H9 (cell line): Measurements from ENCODE around the gene RFESD. TPM values are rescaled to one million over a fixed set of nuclear protein-coding genes. Genes with fewer than 3 reads are reported as not detected.

ENCODE experiments used
- DNase-seq: peaks from one replicate; pipeline ENCODE4 v3.0.0-alpha.2; 2017
- H2AFZ ChIP-seq: one replicate; pipeline ENCODE4 v1.6.1; 2013; ENCODE audit warnings: mild to moderate bottlenecking, low read length, control low read depth, moderate library complexity
- H2AK5ac ChIP-seq: 2 replicates; pipeline ENCODE4 v1.6.1; 2013; ENCODE audit warnings: low read length, control low read depth, mixed read lengths; ENCODE audit not compliant: insufficient read length
- H2BK120ac ChIP-seq: one replicate; pipeline ENCODE4 v1.6.1; 2013; ENCODE audit warnings: low read depth, mild to moderate bottlenecking, low read length, control low read depth, inconsistent platforms; ENCODE audit not compliant: poor library complexity, severe bottlenecking
- H2BK12ac ChIP-seq: 2 replicates; pipeline ENCODE4 v1.6.1; 2013; ENCODE audit warnings: low read length, control low read depth, mixed read lengths, low read depth; ENCODE audit not compliant: insufficient read length
- H2BK15ac ChIP-seq: 2 replicates; pipeline ENCODE4 v1.6.1; 2013; ENCODE audit warnings: low read depth, low read length, control low read depth
- H2BK20ac ChIP-seq: one replicate; pipeline ENCODE4 v1.6.1; 2013; ENCODE audit warnings: low read depth, mild to moderate bottlenecking, low read length, control low read depth, inconsistent platforms; ENCODE audit not compliant: poor library complexity, severe bottlenecking
- H2BK5ac ChIP-seq: 2 replicates; pipeline ENCODE4 v1.6.1; 2013; ENCODE audit warnings: low read length, control low read depth, mixed read lengths; ENCODE audit not compliant: insufficient read length
- H3K14ac ChIP-seq: 2 replicates; pipeline ENCODE4 v1.6.1; 2013; ENCODE audit warnings: low read length, control low read depth; ENCODE audit not compliant: insufficient read depth
- H3K18ac ChIP-seq: 2 replicates; pipeline ENCODE4 v1.6.1; 2013; ENCODE audit warnings: low read depth, mild to moderate bottlenecking, mixed read lengths, low read length, control low read depth; ENCODE audit not compliant: insufficient read length
- H3K23ac ChIP-seq: 2 replicates; pipeline ENCODE4 v1.6.1; 2013; ENCODE audit warnings: low read length, control low read depth, mixed read lengths, low read depth; ENCODE audit not compliant: insufficient read length
- H3K23me2 ChIP-seq: 2 replicates; pipeline ENCODE4 v1.6.1; 2013; ENCODE audit warnings: low read depth, mild to moderate bottlenecking, mixed read lengths, low read length, control low read depth; ENCODE audit not compliant: insufficient read length, poor library complexity, severe bottlenecking
- H3K27ac ChIP-seq: 2 replicates; pipeline ENCODE4 v1.5.1; 2013; ENCODE audit warnings: low read length, control low read depth, mixed read lengths, low read depth; ENCODE audit not compliant: insufficient read length
- H3K27me3 ChIP-seq: 2 replicates; pipeline ENCODE4 v1.6.1; 2013; ENCODE audit warnings: low read length, control low read depth, inconsistent platforms; ENCODE audit not compliant: insufficient read depth
- H3K4ac ChIP-seq: 2 replicates; pipeline ENCODE4 v1.6.1; 2013; ENCODE audit warnings: low read depth, mild to moderate bottlenecking, control low read depth, inconsistent platforms, low read length, moderate library complexity
- H3K4me1 ChIP-seq: 2 replicates; pipeline ENCODE4 v1.6.1; 2013; ENCODE audit warnings: low read length, control low read depth, inconsistent platforms; ENCODE audit not compliant: insufficient read depth
- H3K4me2 ChIP-seq: 2 replicates; pipeline ENCODE4 v1.6.1; 2013; ENCODE audit warnings: low read length, control low read depth, mixed read lengths; ENCODE audit not compliant: insufficient read length, insufficient read depth
- H3K56ac ChIP-seq: 2 replicates; pipeline ENCODE4 v1.6.1; 2013; ENCODE audit warnings: low read depth, mild to moderate bottlenecking, mixed read lengths, low read length, control low read depth; ENCODE audit not compliant: insufficient read length
- H3K79me1 ChIP-seq: 2 replicates; pipeline ENCODE4 v1.6.1; 2013; ENCODE audit warnings: low read depth, mild to moderate bottlenecking, moderate library complexity, low read length, control low read depth, inconsistent platforms; ENCODE audit not compliant: insufficient read depth, poor library complexity, severe bottlenecking
- H3K79me2 ChIP-seq: 2 replicates; pipeline ENCODE4 v1.6.1; 2013; ENCODE audit warnings: low read length, control low read depth, inconsistent platforms; ENCODE audit not compliant: insufficient read depth
- H3K9ac ChIP-seq: 2 replicates; pipeline ENCODE4 v1.6.1; 2013; ENCODE audit warnings: low read length, control low read depth, mixed read lengths; ENCODE audit not compliant: insufficient read length; ENCODE audit errors: extremely low read depth
- H3K9me3 ChIP-seq: one replicate; pipeline ENCODE4 v1.6.1; 2013; ENCODE audit warnings: low read depth, low read length, inconsistent platforms; ENCODE audit not compliant: control insufficient read depth
- H3T11ph ChIP-seq: one replicate; pipeline ENCODE4 v1.6.1; 2013; ENCODE audit warnings: mild to moderate bottlenecking, low read length, control low read depth, inconsistent platforms
- H4K20me1 ChIP-seq: one replicate; pipeline ENCODE4 v1.6.1; 2013; ENCODE audit not compliant: control insufficient read depth, insufficient read length, insufficient read depth
- H4K5ac ChIP-seq: 2 replicates; pipeline ENCODE4 v1.6.1; 2013; ENCODE audit warnings: low read depth, mild to moderate bottlenecking, mixed read lengths, low read length, control low read depth; ENCODE audit not compliant: insufficient read length
- H4K8ac ChIP-seq: replicated peaks from 2 replicates; pipeline ENCODE4 v1.6.1; 2013; ENCODE audit warnings: low read length, control low read depth, mixed read lengths, low read depth; ENCODE audit not compliant: insufficient read length
- H4K91ac ChIP-seq: 2 replicates; pipeline ENCODE4 v1.6.1; 2013; ENCODE audit warnings: low read depth, mild to moderate bottlenecking, moderate library complexity, mixed read lengths, low read length, control low read depth; ENCODE audit not compliant: insufficient read length
- H3K27ac Mint-ChIP-seq, 3 experiments: 2 replicates in 2 of 3; 3 replicates in 1 of 3; pipeline ENCODE4 v1.8.0; 2020 to 2021; ENCODE audit warnings: mixed read lengths in 3 of 3, mild to moderate bottlenecking in 1 of 3, moderate library complexity in 1 of 3
- H3K27me3 Mint-ChIP-seq: 2 replicates; pipeline ENCODE4 v1.8.0; 2021; ENCODE audit warnings: low read depth, mild to moderate bottlenecking, moderate library complexity, mixed read lengths
- H3K36me3 Mint-ChIP-seq, 3 experiments: 2 replicates in 2 of 3; 3 replicates in 1 of 3; pipeline ENCODE4 v1.8.0; 2020 to 2021; ENCODE audit warnings: low read depth in 3 of 3, mixed read lengths in 3 of 3; ENCODE audit not compliant: insufficient read depth in 1 of 3
- H3K4me1 Mint-ChIP-seq, 2 experiments: 2 replicates each; pipeline ENCODE4 v1.8.0; 2020; ENCODE audit warnings: mixed read lengths in 2 of 2
- H3K4me3 Mint-ChIP-seq, 2 experiments: 2 replicates in 1 of 2; 3 replicates in 1 of 2; pipeline ENCODE4 v1.8.0; 2020 to 2021; ENCODE audit warnings: mild to moderate bottlenecking in 2 of 2, mixed read lengths in 2 of 2, moderate library complexity in 1 of 2
- H3K9me3 Mint-ChIP-seq, 2 experiments: 2 replicates in 1 of 2; 3 replicates in 1 of 2; pipeline ENCODE4 v1.8.0; 2020; ENCODE audit warnings: mild to moderate bottlenecking in 2 of 2, mixed read lengths in 2 of 2, moderate library complexity in 1 of 2
- CTCF ChIP-seq: fragments of 200-600 bp; sonication (generic); conservative IDR thresholded peaks from 3 replicates; pipeline ENCODE4 v1.8.0; 2021; ENCODE audit warnings: antibody characterized with exemption, mild to moderate bottlenecking
- WGBS: extraction: QIAGEN DNeasy Blood & Tissue Kit; methylation state at CpG from one replicate; pipeline ENCODE4 v1.1.7; 2013; ENCODE audit warnings: missing lambda C conversion rate, low lambda C conversion rate, mixed read lengths; ENCODE audit not compliant: insufficient read length; ENCODE audit errors: extremely low coverage; 5-methylcytosine and 5-hydroxymethylcytosine counted together
- total RNA-seq: library from RNA; stranded (reverse); gene quantifications from 2 replicates; pipeline ENCODE4 v1.2.1, GENCODE V29; 2021

The RFESD gene
- total RNA-seq, 1 experiment from 2014 or later: 1.7 TPM

DNA sequence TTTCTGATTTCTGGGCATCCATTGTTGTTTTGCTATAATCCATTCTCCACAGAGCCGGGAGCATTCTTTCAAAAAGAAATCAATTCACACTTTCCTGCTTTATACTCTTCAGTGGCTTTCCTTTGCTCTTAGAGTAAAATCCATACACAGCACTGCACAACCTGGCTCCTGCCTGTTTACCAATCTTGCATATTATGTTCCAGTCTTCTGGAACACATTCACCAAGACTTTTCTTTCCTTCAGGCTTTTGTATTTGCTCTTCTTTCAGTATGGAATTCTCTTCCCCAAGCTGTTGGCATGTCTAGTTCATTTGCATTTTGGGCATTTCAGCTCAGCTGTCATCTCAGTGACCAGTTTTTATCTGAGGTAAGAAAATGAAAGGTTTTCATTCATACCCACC is 6.3 kb downstream of the RFESD start:
- no peak for TF ChIP-seq CTCF
- Histone ChIP-seq H3T11ph (no peak overlapping the region), H3K18ac (no peak overlapping the region), H3K14ac (no peak overlapping the region), H3K27me3 (no peaks in the 10 kb centered on the region), H3K4me2 (no peak overlapping the region), H2BK20ac (no peak overlapping the region), H3K9me3 (no peaks in the 10 kb centered on the region), H4K20me1 (no peaks in the 10 kb centered on the region), H2BK5ac (no peak overlapping the region), H4K8ac (no peak overlapping the region), H4K5ac (no peak overlapping the region), H3K4ac (no peak overlapping the region), H3K4me1 (no peaks in the 10 kb centered on the region; the same call in 1 of the 2 replicates), H3K9ac (no peak overlapping the region), H3K23ac (no peak overlapping the region), H2BK120ac (no peak overlapping the region), H2AFZ (no peak overlapping the region), H2BK12ac (no peak overlapping the region), H3K79me2 (no peaks in the 10 kb centered on the region), H4K91ac (no peak overlapping the region), H3K56ac (no peak overlapping the region), H2BK15ac (no peak overlapping the region), H3K79me1 (no peaks in the 10 kb centered on the region), H3K23me2 (no peaks in the 10 kb centered on the region), H3K27ac (no peak overlapping the region), H2AK5ac (no peak overlapping the region)
- no peaks in the 10 kb centered on the region for H3K9me3 Mint-ChIP-seq
- no peaks in the 10 kb centered on the region for H3K36me3 Mint-ChIP-seq
- no peak overlapping the region for H3K27ac Mint-ChIP-seq
- no peaks in the 10 kb centered on the region for H3K4me1 Mint-ChIP-seq
- no CpG with 5 or more reads among the region's 1 CpG for WGBS
- no peak for DNase-seq
- no peaks in the 10 kb centered on the region for H3K27me3 Mint-ChIP-seq
- no peak overlapping the region for H3K4me3 Mint-ChIP-seq
